AG08395 (cell line): Measurements from ENCODE around the gene DLG2.

Experiments
- DNase-seq: peaks from one replicate; pipeline ENCODE4 v3.0.0; 2012; ENCODE audit warnings: mixed read lengths, low spot score

Gene DLG2

GRCh38 chr11:84660257-84660977, 966.7 kb downstream of the DLG2 start:
- no peak for DNase-seq

GRCh38 chr11:84655712-84656111, 971.4 kb downstream of the DLG2 start:
- DNase-seq = no peak

GRCh38 chr11:84648471-84648870, 978.7 kb downstream of the DLG2 start:
- DNase-seq = no peak

GRCh38 chr11:84645988-84646694, 981.0 kb downstream of the DLG2 start:
- DNase-seq = no peak

GRCh38 chr11:84642500-84642899, 984.6 kb downstream of the DLG2 start:
- DNase-seq = no peak

GRCh38 chr11:84634309-84634708, 992.8 kb downstream of the DLG2 start:
- DNase-seq = no peak

GRCh38 chr11:84628871-84629620, 998.1 kb downstream of the DLG2 start:
- no peak for DNase-seq

- no peak for DNase-seq
These were observed 1000.9 kb downstream of the DLG2 start for GRCh38 chr11:84626256-84626655.

GRCh38 chr11:84612645-84613044, 1014.5 kb downstream of the DLG2 start:
- no peak for DNase-seq

GRCh38 chr11:84608837-84609196, 1018.3 kb downstream of the DLG2 start:
- DNase-seq = no peak

GRCh38 chr11:84607975-84608836, 1018.9 kb downstream of the DLG2 start:
- no peak for DNase-seq

GRCh38 chr11:84594602-84595001, 1032.5 kb downstream of the DLG2 start:
- DNase-seq = no peak

GRCh38 chr11:84590106-84590505, 1037.0 kb downstream of the DLG2 start:
- no peak for DNase-seq

- no peak for DNase-seq
These were observed 1038.9 kb downstream of the DLG2 start for GRCh38 chr11:84588131-84588829.

GRCh38 chr11:84583106-84583505, 1044.0 kb downstream of the DLG2 start:
- no peak for DNase-seq

- DNase-seq = no peak
These were observed 1046.1 kb downstream of the DLG2 start for GRCh38 chr11:84581083-84581482.

GRCh38 chr11:84580428-84580827, 1046.7 kb downstream of the DLG2 start:
- DNase-seq = no peak

GRCh38 chr11:84573868-84574267, 1053.3 kb downstream of the DLG2 start:
- DNase-seq = no peak

GRCh38 chr11:84566671-84567070, 1060.5 kb downstream of the DLG2 start:
- DNase-seq = no peak

- DNase-seq = no peak
These were observed 1062.3 kb downstream of the DLG2 start for GRCh38 chr11:84564867-84565184.

- peak; percentile 54 for DNase-seq
These were observed 1062.8 kb downstream of the DLG2 start for GRCh38 chr11:84564180-84564866.
